Esophagus muscularis mucosa (tissue), 4 donors: Measurements from ENCODE around the gene ZBTB16. TPM values are rescaled to one million over a fixed set of nuclear protein-coding genes. Genes with fewer than 3 reads are reported as not detected.
A peak's percentile ranks its signal among the peaks of the same experiment; 100 is the strongest.

Source experiments
- DNase-seq: peaks from one replicate; pipeline ENCODE4 v3.0.0-alpha.2; 2017; ENCODE audit errors: extremely low spot score
- H3K27ac ChIP-seq, 4 donors: fragments of 200-600 bp; sonication (generic); replicated peaks in 1 of 4; 1 replicate in 3 of 4; 2 replicates in 1 of 4; pipeline ENCODE4 v1.5.1; 2016 to 2019; ENCODE audit warnings: mild to moderate bottlenecking in 1 of 4
- H3K27me3 ChIP-seq, 4 donors: fragments of 200-600 bp; sonication (generic); one replicate each; pipeline versions ENCODE4 v1.5.1 to v1.6.0; 2016 to 2019
- H3K36me3 ChIP-seq, 4 donors: fragments of 200-600 bp; sonication (generic); one replicate each; pipeline ENCODE4 v1.5.1; 2016 to 2019
- H3K4me1 ChIP-seq, 4 donors: fragments of 200-600 bp; sonication (generic); one replicate each; pipeline ENCODE4 v1.5.1; 2016 to 2019
- H3K4me3 ChIP-seq, 4 donors: fragments of 200-600 bp; sonication (generic); 1 replicate in 2 of 4; 2 replicates in 2 of 4; pipeline ENCODE4 v1.5.1; 2016 to 2019; ENCODE audit warnings: mild to moderate bottlenecking in 4 of 4, moderate library complexity in 1 of 4
- H3K9me3 ChIP-seq, 4 donors: fragments of 200-600 bp; sonication (generic); 1 replicate in 3 of 4; 2 replicates in 1 of 4; pipeline ENCODE4 v1.5.1; 2016 to 2019
- EP300 ChIP-seq: sonication (generic); formaldehyde crosslinking; IDR thresholded peaks from one replicate; pipeline ENCODE4 v1.6.1; 2017; ENCODE audit warnings: antibody characterized with exemption
- POLR2A ChIP-seq: fragments of 450-650 bp; IDR thresholded peaks from one replicate; pipeline ENCODE4 v1.6.1; 2017; ENCODE audit warnings: antibody characterized with exemption, moderate library complexity, mild to moderate bottlenecking, low read depth
- POLR2AphosphoS5 ChIP-seq, 2 donors: sonication (generic); formaldehyde crosslinking; IDR thresholded peaks; one replicate each; pipeline ENCODE4 v1.6.1; 2017; ENCODE audit warnings: antibody characterized with exemption in 2 of 2
- WGBS: methylation state at CpG from one replicate; pipeline ENCODE4 v1.1.5; 2018; 5-methylcytosine and 5-hydroxymethylcytosine counted together
- intact Hi-C: fragments of 100-400 bp; cut with DNase I; formaldehyde crosslinking; loops from one replicate; pipeline ENCODE4 v1.15.1; 2023
- total RNA-seq, 4 donors: library from RNA; depleted of rRNA; stranded (reverse); fragments of >200 nt; gene quantifications; one replicate each; pipeline versions ENCODE4 v1.1.0 to v1.2.1, GENCODE V29; 2016
- TF ChIP-seq, protein P1 (sequence below), 3 experiments: fragments of 200-600 bp in 2 of 3; fragments of 450-650 bp in 1 of 3; sonication (generic) in 2 of 3; IDR thresholded peaks; one replicate each; pipeline ENCODE4 v1.5.1; 2017 to 2019; ENCODE audit warnings: antibody characterized with exemption in 3 of 3, mild to moderate bottlenecking in 2 of 3, moderate library complexity in 1 of 3

The ZBTB16 gene
- total RNA-seq, 4 donors from 2014 or later, result 175 to 319 (median 222) TPM

DNA sequence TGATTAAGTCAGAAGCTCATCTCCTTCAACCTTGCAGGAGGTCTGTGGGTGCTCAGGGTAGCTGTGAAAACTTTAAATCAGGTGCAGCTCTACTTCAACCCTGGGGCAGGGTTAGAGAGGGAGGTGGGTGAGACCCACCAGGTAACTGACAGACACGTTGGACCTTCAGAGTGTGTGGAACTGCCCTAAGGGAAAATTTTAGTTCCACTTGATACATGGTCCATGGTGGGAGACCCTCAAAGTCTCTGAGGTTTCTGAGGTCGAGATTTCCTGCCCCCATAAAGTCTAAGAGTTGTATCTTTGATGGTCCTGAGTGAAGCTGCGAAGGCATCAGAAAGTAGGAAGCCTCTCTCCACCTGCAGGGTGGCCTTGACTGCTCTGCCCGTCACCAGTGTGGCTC, 212.8 kb downstream of the ZBTB16 start:
- Histone ChIP-seq H3K36me3 (no peaks in the 10 kb centered on the region), H3K27ac (no peak overlapping the region), H3K27me3 (peaks cover 0 to 78% (median 0%) of the 10 kb centered on the region in 4 donors), H3K9me3 (no peaks in the 10 kb centered on the region), H3K4me1 (peaks cover 0 to 15% (median 2%) of the 10 kb centered on the region in 4 donors), H3K4me3 (no peak overlapping the region)
- WGBS, result 85% methylated on average over 3 of the region's 4 CpGs
- peak; percentile 77 for DNase-seq
- intact Hi-C loops, result no loop called here
- no peak for TF ChIP-seq EP300
- TF ChIP-seq, protein P1, sequence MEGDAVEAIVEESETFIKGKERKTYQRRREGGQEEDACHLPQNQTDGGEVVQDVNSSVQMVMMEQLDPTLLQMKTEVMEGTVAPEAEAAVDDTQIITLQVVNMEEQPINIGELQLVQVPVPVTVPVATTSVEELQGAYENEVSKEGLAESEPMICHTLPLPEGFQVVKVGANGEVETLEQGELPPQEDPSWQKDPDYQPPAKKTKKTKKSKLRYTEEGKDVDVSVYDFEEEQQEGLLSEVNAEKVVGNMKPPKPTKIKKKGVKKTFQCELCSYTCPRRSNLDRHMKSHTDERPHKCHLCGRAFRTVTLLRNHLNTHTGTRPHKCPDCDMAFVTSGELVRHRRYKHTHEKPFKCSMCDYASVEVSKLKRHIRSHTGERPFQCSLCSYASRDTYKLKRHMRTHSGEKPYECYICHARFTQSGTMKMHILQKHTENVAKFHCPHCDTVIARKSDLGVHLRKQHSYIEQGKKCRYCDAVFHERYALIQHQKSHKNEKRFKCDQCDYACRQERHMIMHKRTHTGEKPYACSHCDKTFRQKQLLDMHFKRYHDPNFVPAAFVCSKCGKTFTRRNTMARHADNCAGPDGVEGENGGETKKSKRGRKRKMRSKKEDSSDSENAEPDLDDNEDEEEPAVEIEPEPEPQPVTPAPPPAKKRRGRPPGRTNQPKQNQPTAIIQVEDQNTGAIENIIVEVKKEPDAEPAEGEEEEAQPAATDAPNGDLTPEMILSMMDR (IDR thresholded peaks at IDR 0.05), result no peak
- no peak for TF ChIP-seq POLR2A
- TF ChIP-seq POLR2AphosphoS5 (IDR thresholded peaks at IDR 0.05), result no peak

DNA sequence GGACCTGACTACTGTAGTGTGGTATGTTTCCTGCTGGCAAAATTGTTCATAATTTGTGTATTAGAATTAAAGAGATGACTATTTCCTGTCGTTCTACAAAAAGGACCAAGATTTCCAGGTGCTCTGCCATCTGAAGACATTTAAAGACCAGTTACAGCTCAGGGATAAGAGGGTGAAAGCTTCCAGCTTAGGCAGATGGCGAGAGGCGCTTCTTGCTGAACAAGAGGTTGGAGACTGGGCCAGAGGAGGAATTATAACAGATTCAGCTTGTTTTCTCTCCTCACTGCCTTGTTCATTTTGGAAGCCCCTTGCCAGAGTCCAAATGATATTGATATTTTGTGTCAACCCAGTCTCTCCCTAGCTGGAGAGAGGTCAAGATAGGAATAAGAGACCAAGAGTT, 213.6 kb downstream of the ZBTB16 start:
- WGBS, result 84% methylated on average over 3 of the region's 3 CpGs
- Histone ChIP-seq H3K9me3 (no peaks in the 10 kb centered on the region), H3K36me3 (no peaks in the 10 kb centered on the region), H3K27me3 (peaks cover 0 to 79% (median 0%) of the 10 kb centered on the region in 4 donors), H3K27ac (no peak overlapping the region), H3K4me3 (no peak overlapping the region), H3K4me1 (peaks cover 0 to 15% (median 2%) of the 10 kb centered on the region in 4 donors)
- intact Hi-C loops, result no loop called here
- TF ChIP-seq POLR2AphosphoS5 (IDR thresholded peaks at IDR 0.05) (no peak), POLR2A (no peak), EP300 (no peak)
- TF ChIP-seq, protein P1 (IDR thresholded peaks at IDR 0.05), result no peak
- peak; percentile 42 for DNase-seq

DNA sequence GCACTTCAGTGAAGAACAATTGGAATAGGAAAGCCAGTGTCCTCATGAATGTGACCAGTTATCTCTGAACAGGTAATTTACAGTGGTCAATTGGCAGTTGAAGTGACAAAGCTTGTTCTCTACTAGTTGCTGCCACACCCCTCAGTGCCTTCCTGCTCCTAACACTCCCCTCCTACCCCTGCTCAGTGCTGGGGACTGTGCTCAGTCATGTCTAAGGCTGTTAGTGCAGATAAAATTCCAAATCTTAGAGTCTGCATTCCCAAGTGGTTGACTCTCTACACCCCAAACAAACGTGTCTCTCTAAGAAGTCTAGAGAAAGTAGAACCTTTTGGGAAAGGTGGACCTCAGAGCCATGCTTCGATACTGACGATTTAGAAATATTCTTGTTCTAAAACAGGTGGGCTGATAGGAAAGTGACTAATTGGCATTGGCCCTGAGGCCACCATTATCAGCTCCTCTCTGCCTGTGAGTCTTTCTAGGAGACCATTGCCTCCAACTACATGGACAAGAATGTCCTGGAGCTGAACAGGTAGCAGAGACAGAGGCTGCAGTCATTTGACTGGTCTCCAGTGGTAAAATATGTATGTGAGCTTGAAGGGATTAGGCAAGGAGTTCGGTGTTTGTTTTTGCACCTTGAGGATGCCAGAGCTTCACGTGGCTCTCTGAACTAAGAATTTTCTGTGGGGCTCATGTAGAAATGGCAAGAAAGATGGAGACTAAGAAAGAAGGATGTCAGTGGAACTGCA, 214.6 kb downstream of the ZBTB16 start:
- peaks cover 0 to 11% (median 2%) of the 10 kb centered on the region in 4 donors for H3K4me1 ChIP-seq
- peak in 1 of 2 donors; percentile 26 for TF ChIP-seq POLR2AphosphoS5 (IDR thresholded peaks at IDR 0.05)
- TF ChIP-seq, protein P1 (IDR thresholded peaks at IDR 0.05), result no peak
- intact Hi-C loops, result no loop called here
- no peaks in the 10 kb centered on the region for H3K36me3 ChIP-seq
- H3K27me3 ChIP-seq, result peaks cover 0 to 89% (median 0%) of the 10 kb centered on the region in 4 donors
- no peaks in the 10 kb centered on the region for H3K9me3 ChIP-seq
- DNase-seq, result peak; percentile 89
- H3K4me3 ChIP-seq, result no peak overlapping the region
- WGBS, result 82% methylated on average over 5 of the region's 5 CpGs
- H3K27ac ChIP-seq, result peak overlapping the region in 1 of 4 donors; percentile 2

DNA sequence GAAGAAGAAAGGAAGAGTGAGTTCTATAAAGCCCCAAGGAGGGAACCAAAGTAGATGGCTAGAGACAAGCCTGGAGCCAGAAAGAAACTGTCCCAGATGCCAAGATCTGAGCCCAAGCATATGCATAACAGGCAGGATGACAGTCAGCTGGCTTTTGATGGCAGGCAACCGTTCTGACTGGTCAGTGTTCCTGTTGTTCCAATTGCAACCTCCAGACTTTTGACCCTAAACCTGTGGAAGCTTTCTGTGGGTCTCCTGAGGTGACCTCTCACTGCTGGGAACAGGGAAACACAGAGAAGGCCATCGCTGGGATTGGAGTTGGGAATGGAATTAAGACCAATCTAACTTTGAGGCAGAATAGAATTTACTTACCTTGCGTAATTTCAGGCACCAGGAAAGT, 215.1 kb downstream of the ZBTB16 start:
- no peak overlapping the region for H3K4me3 ChIP-seq
- no peak for DNase-seq
- peaks cover 0 to 94% (median 0%) of the 10 kb centered on the region in 4 donors for H3K27me3 ChIP-seq
- H3K4me1 ChIP-seq, result peaks cover 0 to 6% (median 2%) of the 10 kb centered on the region in 4 donors
- 81% methylated on average over 3 of the region's 3 CpGs for WGBS
- intact Hi-C loops, result no loop called here
- no peaks in the 10 kb centered on the region for H3K9me3 ChIP-seq
- H3K27ac ChIP-seq, result peak overlapping the region in 2 of 4 donors; percentile 2 to 28
- TF ChIP-seq EP300 (no peak), POLR2AphosphoS5 (IDR thresholded peaks at IDR 0.05) (no peak), POLR2A (no peak)
- TF ChIP-seq, protein P1 (IDR thresholded peaks at IDR 0.05), result no peak
- no peaks in the 10 kb centered on the region for H3K36me3 ChIP-seq
